Mucosa of stomach (tissue), 1 donor: ENCODE data around the gene PARD3.
"Not testable (repeated sequence)": the region's sequence is repeated elsewhere in the genome, so short reads cannot be mapped to it uniquely, and the experiment has no call there.

Experiments used
- H3K27me3 ChIP-seq: one replicate; pipeline ENCODE4 v1.7.0; 2013; ENCODE audit warnings: mild to moderate bottlenecking, low read length; ENCODE audit not compliant: control insufficient read depth, insufficient read depth
- H3K36me3 ChIP-seq: one replicate; pipeline ENCODE4 v1.7.0; 2013; ENCODE audit warnings: low read length; ENCODE audit not compliant: control insufficient read depth, insufficient read depth
- H3K4me1 ChIP-seq: one replicate; pipeline ENCODE4 v1.7.0; 2013; ENCODE audit warnings: mild to moderate bottlenecking, low read length; ENCODE audit not compliant: control insufficient read depth, insufficient read depth
- H3K4me3 ChIP-seq: one replicate; pipeline ENCODE4 v1.7.0; 2013; ENCODE audit warnings: low read length
- H3K9ac ChIP-seq: one replicate; pipeline ENCODE4 v1.7.0; 2013; ENCODE audit warnings: mild to moderate bottlenecking, low read length, moderate library complexity
- H3K9me3 ChIP-seq: one replicate; pipeline ENCODE4 v1.7.0; 2013; ENCODE audit warnings: mild to moderate bottlenecking, low read length, moderate library complexity; ENCODE audit not compliant: control insufficient read depth
- donor health status: Pancreatic carcinoma.

The PARD3 gene

GRCh38 chr10:34078017-34078744, 736.9 kb downstream of the PARD3 start:
- no peak overlapping the region for H3K9ac ChIP-seq
- H3K36me3 ChIP-seq: no peaks in the 10 kb centered on the region
- no peaks in the 10 kb centered on the region for H3K27me3 ChIP-seq
- H3K9me3 ChIP-seq: peaks cover 5% of the 10 kb centered on the region
- H3K4me1 ChIP-seq: no peaks in the 10 kb centered on the region
- H3K4me3 ChIP-seq: no peak overlapping the region

DNA sequence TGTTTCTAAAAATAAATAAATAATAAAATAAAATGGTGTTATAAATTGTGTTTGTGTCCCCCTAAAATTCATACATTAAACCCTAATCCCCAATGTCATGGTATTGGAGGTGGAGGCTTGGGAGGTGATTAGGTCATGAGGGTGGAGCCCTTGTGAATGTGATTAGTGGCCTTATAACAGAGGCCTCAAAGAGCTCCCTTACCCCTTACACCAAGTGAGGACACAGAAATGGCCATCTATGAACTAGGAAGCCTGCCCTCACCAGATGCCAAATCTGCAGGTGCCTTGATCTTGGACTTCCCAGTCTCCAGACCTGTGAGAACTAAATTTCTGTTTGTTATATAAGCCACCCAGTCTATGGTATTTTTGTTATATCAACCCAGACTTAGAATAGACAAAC, 738.7 kb downstream of the PARD3 start:
- Histone ChIP-seq H3K4me3 (no peak overlapping the region), H3K9me3 (peaks cover 5% of the 10 kb centered on the region), H3K27me3 (no peaks in the 10 kb centered on the region), H3K9ac (no peak overlapping the region), H3K36me3 (no peaks in the 10 kb centered on the region), H3K4me1 (no peaks in the 10 kb centered on the region)

- Histone ChIP-seq H3K27me3 (no peaks in the 10 kb centered on the region), H3K9me3 (peaks cover 5% of the 10 kb centered on the region), H3K4me3 (no peak overlapping the region), H3K36me3 (no peaks in the 10 kb centered on the region), H3K4me1 (no peaks in the 10 kb centered on the region), H3K9ac (no peak overlapping the region)
These were observed 739.7 kb downstream of the PARD3 start for GRCh38 chr10:34075254-34075926.

- Histone ChIP-seq H3K4me1 (no peaks in the 10 kb centered on the region), H3K9me3 (peaks cover 5% of the 10 kb centered on the region), H3K4me3 (no peak overlapping the region), H3K27me3 (no peaks in the 10 kb centered on the region), H3K9ac (no peak overlapping the region), H3K36me3 (no peaks in the 10 kb centered on the region)
These were observed 741.0 kb downstream of the PARD3 start for GRCh38 chr10:34074051-34074450.

- H3K4me3 ChIP-seq, H3K9me3 ChIP-seq, H3K27me3 ChIP-seq: not testable (repeated sequence)
These were observed 747.4 kb downstream of the PARD3 start for GRCh38 chr10:34067741-34068140.

GRCh38 chr10:34063592-34063991, 751.5 kb downstream of the PARD3 start:
- H3K4me3 ChIP-seq: no peak overlapping the region
- no peaks in the 10 kb centered on the region for H3K27me3 ChIP-seq
- no peak overlapping the region for H3K9ac ChIP-seq
- H3K9me3 ChIP-seq: no peaks in the 10 kb centered on the region
- no peaks in the 10 kb centered on the region for H3K36me3 ChIP-seq
- no peaks in the 10 kb centered on the region for H3K4me1 ChIP-seq

More at GRCh38 chr10:34067741-34068140, 747.4 kb downstream of the PARD3 start:
- not testable (repeated sequence) for H3K36me3 ChIP-seq, H3K9ac ChIP-seq, H3K4me1 ChIP-seq

- no peaks in the 10 kb centered on the region for H3K4me1 ChIP-seq
- no peak overlapping the region for H3K4me3 ChIP-seq
- H3K36me3 ChIP-seq: no peaks in the 10 kb centered on the region
- H3K9me3 ChIP-seq: no peaks in the 10 kb centered on the region
- no peak overlapping the region for H3K9ac ChIP-seq
- H3K27me3 ChIP-seq: no peaks in the 10 kb centered on the region
These were observed 753.3 kb downstream of the PARD3 start for GRCh38 chr10:34061841-34062240.
